H9 (cell line): ENCODE data around the gene ENOX1. TPM values are rescaled to one million over a fixed set of nuclear protein-coding genes. Genes with fewer than 3 reads are reported as not detected.

ENCODE experiments used
- DNase-seq: peaks from one replicate; pipeline ENCODE4 v3.0.0-alpha.2; 2017
- H2AFZ ChIP-seq: one replicate; pipeline ENCODE4 v1.6.1; 2013; ENCODE audit warnings: mild to moderate bottlenecking, low read length, control low read depth, moderate library complexity
- H2AK5ac ChIP-seq: 2 replicates; pipeline ENCODE4 v1.6.1; 2013; ENCODE audit warnings: low read length, control low read depth, mixed read lengths; ENCODE audit not compliant: insufficient read length
- H2BK120ac ChIP-seq: one replicate; pipeline ENCODE4 v1.6.1; 2013; ENCODE audit warnings: low read depth, mild to moderate bottlenecking, low read length, control low read depth, inconsistent platforms; ENCODE audit not compliant: poor library complexity, severe bottlenecking
- H2BK12ac ChIP-seq: 2 replicates; pipeline ENCODE4 v1.6.1; 2013; ENCODE audit warnings: low read length, control low read depth, mixed read lengths, low read depth; ENCODE audit not compliant: insufficient read length
- H2BK15ac ChIP-seq: 2 replicates; pipeline ENCODE4 v1.6.1; 2013; ENCODE audit warnings: low read depth, low read length, control low read depth
- H2BK20ac ChIP-seq: one replicate; pipeline ENCODE4 v1.6.1; 2013; ENCODE audit warnings: low read depth, mild to moderate bottlenecking, low read length, control low read depth, inconsistent platforms; ENCODE audit not compliant: poor library complexity, severe bottlenecking
- H2BK5ac ChIP-seq: 2 replicates; pipeline ENCODE4 v1.6.1; 2013; ENCODE audit warnings: low read length, control low read depth, mixed read lengths; ENCODE audit not compliant: insufficient read length
- H3K14ac ChIP-seq: 2 replicates; pipeline ENCODE4 v1.6.1; 2013; ENCODE audit warnings: low read length, control low read depth; ENCODE audit not compliant: insufficient read depth
- H3K18ac ChIP-seq: 2 replicates; pipeline ENCODE4 v1.6.1; 2013; ENCODE audit warnings: low read depth, mild to moderate bottlenecking, mixed read lengths, low read length, control low read depth; ENCODE audit not compliant: insufficient read length
- H3K23ac ChIP-seq: 2 replicates; pipeline ENCODE4 v1.6.1; 2013; ENCODE audit warnings: low read length, control low read depth, mixed read lengths, low read depth; ENCODE audit not compliant: insufficient read length
- H3K23me2 ChIP-seq: 2 replicates; pipeline ENCODE4 v1.6.1; 2013; ENCODE audit warnings: low read depth, mild to moderate bottlenecking, mixed read lengths, low read length, control low read depth; ENCODE audit not compliant: insufficient read length, poor library complexity, severe bottlenecking
- H3K27ac ChIP-seq: 2 replicates; pipeline ENCODE4 v1.5.1; 2013; ENCODE audit warnings: low read length, control low read depth, mixed read lengths, low read depth; ENCODE audit not compliant: insufficient read length
- H3K27me3 ChIP-seq: 2 replicates; pipeline ENCODE4 v1.6.1; 2013; ENCODE audit warnings: low read length, control low read depth, inconsistent platforms; ENCODE audit not compliant: insufficient read depth
- H3K4ac ChIP-seq: 2 replicates; pipeline ENCODE4 v1.6.1; 2013; ENCODE audit warnings: low read depth, mild to moderate bottlenecking, control low read depth, inconsistent platforms, low read length, moderate library complexity
- H3K4me1 ChIP-seq: 2 replicates; pipeline ENCODE4 v1.6.1; 2013; ENCODE audit warnings: low read length, control low read depth, inconsistent platforms; ENCODE audit not compliant: insufficient read depth
- H3K4me2 ChIP-seq: 2 replicates; pipeline ENCODE4 v1.6.1; 2013; ENCODE audit warnings: low read length, control low read depth, mixed read lengths; ENCODE audit not compliant: insufficient read length, insufficient read depth
- H3K56ac ChIP-seq: 2 replicates; pipeline ENCODE4 v1.6.1; 2013; ENCODE audit warnings: low read depth, mild to moderate bottlenecking, mixed read lengths, low read length, control low read depth; ENCODE audit not compliant: insufficient read length
- H3K79me1 ChIP-seq: 2 replicates; pipeline ENCODE4 v1.6.1; 2013; ENCODE audit warnings: low read depth, mild to moderate bottlenecking, moderate library complexity, low read length, control low read depth, inconsistent platforms; ENCODE audit not compliant: insufficient read depth, poor library complexity, severe bottlenecking
- H3K79me2 ChIP-seq: 2 replicates; pipeline ENCODE4 v1.6.1; 2013; ENCODE audit warnings: low read length, control low read depth, inconsistent platforms; ENCODE audit not compliant: insufficient read depth
- H3K9ac ChIP-seq: 2 replicates; pipeline ENCODE4 v1.6.1; 2013; ENCODE audit warnings: low read length, control low read depth, mixed read lengths; ENCODE audit not compliant: insufficient read length; ENCODE audit errors: extremely low read depth
- H3K9me3 ChIP-seq: one replicate; pipeline ENCODE4 v1.6.1; 2013; ENCODE audit warnings: low read depth, low read length, inconsistent platforms; ENCODE audit not compliant: control insufficient read depth
- H3T11ph ChIP-seq: one replicate; pipeline ENCODE4 v1.6.1; 2013; ENCODE audit warnings: mild to moderate bottlenecking, low read length, control low read depth, inconsistent platforms
- H4K20me1 ChIP-seq: one replicate; pipeline ENCODE4 v1.6.1; 2013; ENCODE audit not compliant: control insufficient read depth, insufficient read length, insufficient read depth
- H4K5ac ChIP-seq: 2 replicates; pipeline ENCODE4 v1.6.1; 2013; ENCODE audit warnings: low read depth, mild to moderate bottlenecking, mixed read lengths, low read length, control low read depth; ENCODE audit not compliant: insufficient read length
- H4K8ac ChIP-seq: replicated peaks from 2 replicates; pipeline ENCODE4 v1.6.1; 2013; ENCODE audit warnings: low read length, control low read depth, mixed read lengths, low read depth; ENCODE audit not compliant: insufficient read length
- H4K91ac ChIP-seq: 2 replicates; pipeline ENCODE4 v1.6.1; 2013; ENCODE audit warnings: low read depth, mild to moderate bottlenecking, moderate library complexity, mixed read lengths, low read length, control low read depth; ENCODE audit not compliant: insufficient read length
- H3K27ac Mint-ChIP-seq, 3 experiments: 2 replicates in 2 of 3; 3 replicates in 1 of 3; pipeline ENCODE4 v1.8.0; 2020 to 2021; ENCODE audit warnings: mixed read lengths in 3 of 3, mild to moderate bottlenecking in 1 of 3, moderate library complexity in 1 of 3
- H3K27me3 Mint-ChIP-seq: 2 replicates; pipeline ENCODE4 v1.8.0; 2021; ENCODE audit warnings: low read depth, mild to moderate bottlenecking, moderate library complexity, mixed read lengths
- H3K36me3 Mint-ChIP-seq, 3 experiments: 2 replicates in 2 of 3; 3 replicates in 1 of 3; pipeline ENCODE4 v1.8.0; 2020 to 2021; ENCODE audit warnings: low read depth in 3 of 3, mixed read lengths in 3 of 3; ENCODE audit not compliant: insufficient read depth in 1 of 3
- H3K4me1 Mint-ChIP-seq, 2 experiments: 2 replicates each; pipeline ENCODE4 v1.8.0; 2020; ENCODE audit warnings: mixed read lengths in 2 of 2
- H3K4me3 Mint-ChIP-seq, 2 experiments: 2 replicates in 1 of 2; 3 replicates in 1 of 2; pipeline ENCODE4 v1.8.0; 2020 to 2021; ENCODE audit warnings: mild to moderate bottlenecking in 2 of 2, mixed read lengths in 2 of 2, moderate library complexity in 1 of 2
- H3K9me3 Mint-ChIP-seq, 2 experiments: 2 replicates in 1 of 2; 3 replicates in 1 of 2; pipeline ENCODE4 v1.8.0; 2020; ENCODE audit warnings: mild to moderate bottlenecking in 2 of 2, mixed read lengths in 2 of 2, moderate library complexity in 1 of 2
- CTCF ChIP-seq: fragments of 200-600 bp; sonication (generic); conservative IDR thresholded peaks from 3 replicates; pipeline ENCODE4 v1.8.0; 2021; ENCODE audit warnings: antibody characterized with exemption, mild to moderate bottlenecking
- WGBS: extraction: QIAGEN DNeasy Blood & Tissue Kit; methylation state at CpG from one replicate; pipeline ENCODE4 v1.1.7; 2013; ENCODE audit warnings: missing lambda C conversion rate, low lambda C conversion rate, mixed read lengths; ENCODE audit not compliant: insufficient read length; ENCODE audit errors: extremely low coverage; 5-methylcytosine and 5-hydroxymethylcytosine counted together
- total RNA-seq: library from RNA; stranded (reverse); gene quantifications from 2 replicates; pipeline ENCODE4 v1.2.1, GENCODE V29; 2021

The ENOX1 gene
- total RNA-seq, 1 experiment from 2014 or later = 0.24 TPM

- H3K79me2 ChIP-seq = no peaks in the 10 kb centered on the region
- H3K9me3 ChIP-seq = no peaks in the 10 kb centered on the region
- Mint-ChIP-seq H3K9me3 (no peaks in the 10 kb centered on the region), H3K27ac (peak overlapping the region in 1 of 3 experiments; percentile 16; a peak in 2 of 7 replicates), H3K4me3 (no peak overlapping the region), H3K36me3 (no peaks in the 10 kb centered on the region), H3K4me1 (peaks cover 35 to 40% of the 10 kb centered on the region in 2 experiments), H3K27me3 (no peaks in the 10 kb centered on the region)
- no peak overlapping the region for H2AK5ac ChIP-seq
- no peak overlapping the region for H3K18ac ChIP-seq
- no CpG with 5 or more reads among the region's 8 CpGs for WGBS
- H3T11ph ChIP-seq = no peak overlapping the region
- no peak overlapping the region for H2BK15ac ChIP-seq
- H3K9ac ChIP-seq = no peak overlapping the region
- no peaks in the 10 kb centered on the region for H3K23me2 ChIP-seq
- H3K56ac ChIP-seq = no peak overlapping the region
- H3K27ac ChIP-seq = no peak overlapping the region
- no peaks in the 10 kb centered on the region for H4K20me1 ChIP-seq
- no peak overlapping the region for H3K14ac ChIP-seq
- H4K5ac ChIP-seq = no peak overlapping the region
- H3K79me1 ChIP-seq = no peaks in the 10 kb centered on the region
- H3K23ac ChIP-seq = no peak overlapping the region
- TF ChIP-seq CTCF = no peak
- no peak overlapping the region for H3K4ac ChIP-seq
- H2BK120ac ChIP-seq = no peak overlapping the region
- no peak overlapping the region for H2BK12ac ChIP-seq
- no peaks in the 10 kb centered on the region; the same call in 1 of the 2 replicates for H3K4me1 ChIP-seq
- no peak overlapping the region for H2BK5ac ChIP-seq
- no peak overlapping the region for H4K91ac ChIP-seq
- no peak overlapping the region for H2AFZ ChIP-seq
- H2BK20ac ChIP-seq = no peak overlapping the region
- H4K8ac ChIP-seq = no peak overlapping the region
- no peak overlapping the region for H3K4me2 ChIP-seq
- H3K27me3 ChIP-seq = no peaks in the 10 kb centered on the region
- no peak for DNase-seq
These were observed 354.9 kb downstream of the ENOX1 start for GRCh38 chr13:43431841-43432240.
